ENCODE data around the gene MAPKAPK3. TPM values are rescaled to one million over a fixed set of nuclear protein-coding genes. Genes with fewer than 3 reads are reported as not detected.

MAPKAPK3 gene
- polyA plus RNA-seq, 1 donor from 2014 or later, result 4.3 TPM

DNA sequence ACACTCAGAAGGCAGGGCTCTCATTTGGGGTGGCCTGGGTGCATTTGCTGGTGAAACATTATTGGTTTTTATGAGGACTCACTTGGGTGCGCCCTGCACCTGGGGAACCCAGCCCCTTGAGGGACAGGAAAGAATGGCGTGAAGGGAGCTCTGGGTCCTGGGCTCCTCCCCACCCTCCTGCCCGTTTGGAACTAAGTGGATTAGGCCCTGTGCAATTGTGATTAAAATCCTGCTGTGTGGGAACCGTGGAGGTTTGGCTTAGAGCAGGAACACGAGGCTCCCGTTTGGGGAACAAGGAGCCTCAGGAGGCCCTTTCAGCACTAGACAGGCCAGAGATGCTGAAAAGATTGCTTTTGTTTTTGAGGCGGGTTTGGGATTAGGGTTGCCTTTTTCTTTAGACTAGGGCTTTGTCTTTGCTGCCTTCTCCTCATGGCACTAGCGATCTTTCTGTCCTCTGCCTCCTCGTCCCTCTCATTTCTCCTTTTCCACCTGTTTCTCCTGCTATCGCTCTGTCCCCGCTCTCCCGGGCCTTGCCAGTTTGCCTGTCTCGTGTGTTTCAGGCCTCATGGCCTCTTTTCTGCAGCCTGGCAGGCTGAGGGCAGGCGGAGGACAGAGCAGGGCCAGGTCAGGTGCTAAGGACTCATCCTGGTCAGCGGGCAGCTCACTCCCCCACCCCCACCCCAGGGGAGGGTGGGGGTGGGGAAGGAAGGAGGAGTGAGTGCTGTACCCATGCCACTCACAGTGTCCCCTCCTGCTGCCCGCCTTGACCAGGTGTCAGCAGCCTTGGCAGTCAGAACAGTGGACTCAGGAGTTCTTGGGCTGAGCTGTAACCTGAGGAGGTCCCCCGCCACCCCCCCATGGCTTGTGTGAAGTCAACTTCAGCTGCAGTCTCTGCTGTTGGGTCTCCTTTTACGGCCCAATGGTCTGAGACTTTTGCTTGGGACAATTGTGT is 8.6 kb downstream of the MAPKAPK3 start:
- H3K9me2 ChIP-seq (ENCODE audit: insufficient read depth, low read length), result no peaks in the 10 kb centered on the region
- no peaks in the 10 kb centered on the region for H3K79me2 ChIP-seq (replicated peaks; ENCODE audit: insufficient read depth, low read length)
- no peak overlapping the region for H2AFZ ChIP-seq (ENCODE audit: low read depth, low read length)
- H3K27me3 ChIP-seq (ENCODE audit: insufficient read depth, low read depth, low read length), result no peaks in the 10 kb centered on the region
- no peaks in the 10 kb centered on the region for H3K36me3 ChIP-seq (ENCODE audit: insufficient read depth, low read length)
- no peaks in the 10 kb centered on the region for H3F3A ChIP-seq (ENCODE audit: insufficient read depth, low read length, poor library complexity, severe bottlenecking)
- H3K4me2 ChIP-seq (ENCODE audit: low read length), result no peak overlapping the region
- no peak overlapping the region for H3K4me3 ChIP-seq (ENCODE audit: low read length)
- no peaks in the 10 kb centered on the region for H4K20me1 ChIP-seq (ENCODE audit: insufficient read depth)
- no peak for TF ChIP-seq POLR2AphosphoS5 (IDR thresholded peaks at IDR 0.05)
- no peak for TF ChIP-seq RAD21 (conservative IDR thresholded peaks at IDR 0.05)
- no peak for TF ChIP-seq SMC3 (conservative IDR thresholded peaks at IDR 0.05; ENCODE audit: poor library complexity)
- TF ChIP-seq, protein P1, sequence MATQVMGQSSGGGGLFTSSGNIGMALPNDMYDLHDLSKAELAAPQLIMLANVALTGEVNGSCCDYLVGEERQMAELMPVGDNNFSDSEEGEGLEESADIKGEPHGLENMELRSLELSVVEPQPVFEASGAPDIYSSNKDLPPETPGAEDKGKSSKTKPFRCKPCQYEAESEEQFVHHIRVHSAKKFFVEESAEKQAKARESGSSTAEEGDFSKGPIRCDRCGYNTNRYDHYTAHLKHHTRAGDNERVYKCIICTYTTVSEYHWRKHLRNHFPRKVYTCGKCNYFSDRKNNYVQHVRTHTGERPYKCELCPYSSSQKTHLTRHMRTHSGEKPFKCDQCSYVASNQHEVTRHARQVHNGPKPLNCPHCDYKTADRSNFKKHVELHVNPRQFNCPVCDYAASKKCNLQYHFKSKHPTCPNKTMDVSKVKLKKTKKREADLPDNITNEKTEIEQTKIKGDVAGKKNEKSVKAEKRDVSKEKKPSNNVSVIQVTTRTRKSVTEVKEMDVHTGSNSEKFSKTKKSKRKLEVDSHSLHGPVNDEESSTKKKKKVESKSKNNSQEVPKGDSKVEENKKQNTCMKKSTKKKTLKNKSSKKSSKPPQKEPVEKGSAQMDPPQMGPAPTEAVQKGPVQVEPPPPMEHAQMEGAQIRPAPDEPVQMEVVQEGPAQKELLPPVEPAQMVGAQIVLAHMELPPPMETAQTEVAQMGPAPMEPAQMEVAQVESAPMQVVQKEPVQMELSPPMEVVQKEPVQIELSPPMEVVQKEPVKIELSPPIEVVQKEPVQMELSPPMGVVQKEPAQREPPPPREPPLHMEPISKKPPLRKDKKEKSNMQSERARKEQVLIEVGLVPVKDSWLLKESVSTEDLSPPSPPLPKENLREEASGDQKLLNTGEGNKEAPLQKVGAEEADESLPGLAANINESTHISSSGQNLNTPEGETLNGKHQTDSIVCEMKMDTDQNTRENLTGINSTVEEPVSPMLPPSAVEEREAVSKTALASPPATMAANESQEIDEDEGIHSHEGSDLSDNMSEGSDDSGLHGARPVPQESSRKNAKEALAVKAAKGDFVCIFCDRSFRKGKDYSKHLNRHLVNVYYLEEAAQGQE (IDR thresholded peaks at IDR 0.05; ENCODE audit: borderline replicate concordance), result no peak
- TF ChIP-seq, protein P2, sequence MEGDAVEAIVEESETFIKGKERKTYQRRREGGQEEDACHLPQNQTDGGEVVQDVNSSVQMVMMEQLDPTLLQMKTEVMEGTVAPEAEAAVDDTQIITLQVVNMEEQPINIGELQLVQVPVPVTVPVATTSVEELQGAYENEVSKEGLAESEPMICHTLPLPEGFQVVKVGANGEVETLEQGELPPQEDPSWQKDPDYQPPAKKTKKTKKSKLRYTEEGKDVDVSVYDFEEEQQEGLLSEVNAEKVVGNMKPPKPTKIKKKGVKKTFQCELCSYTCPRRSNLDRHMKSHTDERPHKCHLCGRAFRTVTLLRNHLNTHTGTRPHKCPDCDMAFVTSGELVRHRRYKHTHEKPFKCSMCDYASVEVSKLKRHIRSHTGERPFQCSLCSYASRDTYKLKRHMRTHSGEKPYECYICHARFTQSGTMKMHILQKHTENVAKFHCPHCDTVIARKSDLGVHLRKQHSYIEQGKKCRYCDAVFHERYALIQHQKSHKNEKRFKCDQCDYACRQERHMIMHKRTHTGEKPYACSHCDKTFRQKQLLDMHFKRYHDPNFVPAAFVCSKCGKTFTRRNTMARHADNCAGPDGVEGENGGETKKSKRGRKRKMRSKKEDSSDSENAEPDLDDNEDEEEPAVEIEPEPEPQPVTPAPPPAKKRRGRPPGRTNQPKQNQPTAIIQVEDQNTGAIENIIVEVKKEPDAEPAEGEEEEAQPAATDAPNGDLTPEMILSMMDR (IDR thresholded peaks at IDR 0.05; ENCODE audit: poor library complexity, severe bottlenecking), result no peak
- no peaks in the 10 kb centered on the region for H3K9me3 ChIP-seq (ENCODE audit: low read length)
- no peak overlapping the region for H3K27ac ChIP-seq (ENCODE audit: low read length)
- no peak overlapping the region for H3K9ac ChIP-seq (ENCODE audit: low read length)

DNA sequence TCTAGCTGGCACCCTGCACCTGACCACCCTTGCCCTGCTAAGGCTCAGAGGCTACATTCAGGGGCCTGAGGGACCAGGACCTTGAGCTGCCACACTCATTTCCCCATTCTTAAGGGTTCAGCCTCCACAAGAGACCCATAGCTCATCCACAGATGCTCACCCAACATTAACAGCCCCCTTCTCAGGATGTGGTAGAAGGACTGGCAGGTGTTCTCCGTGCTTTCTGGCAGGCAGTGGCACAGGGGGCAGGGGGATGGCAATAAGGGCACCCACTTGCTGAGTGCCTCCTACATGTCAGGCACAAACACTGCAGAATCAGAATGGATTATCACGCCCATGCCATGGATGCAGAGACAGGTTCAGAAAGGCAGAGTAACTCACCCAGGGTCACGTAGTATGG is 9.4 kb downstream of the MAPKAPK3 start:
- Histone ChIP-seq H3K4me3 (ENCODE audit: low read length) (no peak overlapping the region), H3K9me2 (ENCODE audit: insufficient read depth, low read length) (no peaks in the 10 kb centered on the region), H3K36me3 (ENCODE audit: insufficient read depth, low read length) (no peaks in the 10 kb centered on the region), H3K27ac (ENCODE audit: low read length) (no peak overlapping the region), H3K79me2 (replicated peaks; ENCODE audit: insufficient read depth, low read length) (no peaks in the 10 kb centered on the region), H3K27me3 (ENCODE audit: insufficient read depth, low read depth, low read length) (no peaks in the 10 kb centered on the region), H3K9me3 (ENCODE audit: low read length) (no peaks in the 10 kb centered on the region), H3K4me2 (ENCODE audit: low read length) (no peak overlapping the region), H3K9ac (ENCODE audit: low read length) (no peak overlapping the region), H2AFZ (ENCODE audit: low read depth, low read length) (no peak overlapping the region), H3F3A (ENCODE audit: insufficient read depth, low read length, poor library complexity, severe bottlenecking) (no peaks in the 10 kb centered on the region), H4K20me1 (ENCODE audit: insufficient read depth) (no peaks in the 10 kb centered on the region)
- TF ChIP-seq, protein P2 (IDR thresholded peaks at IDR 0.05; ENCODE audit: poor library complexity, severe bottlenecking), result no peak
- TF ChIP-seq POLR2AphosphoS5 (IDR thresholded peaks at IDR 0.05) (no peak), RAD21 (conservative IDR thresholded peaks at IDR 0.05) (no peak), TAF1 (IDR thresholded peaks at IDR 0.05; ENCODE audit: low read depth) (no peak), EZH2 (IDR thresholded peaks at IDR 0.05; ENCODE audit: borderline replicate concordance, insufficient read depth, low read length, poor library complexity, severe bottlenecking) (no peak), SMC3 (conservative IDR thresholded peaks at IDR 0.05; ENCODE audit: poor library complexity) (no peak), MXI1 (conservative IDR thresholded peaks at IDR 0.05; ENCODE audit: poor library complexity, severe bottlenecking) (no peak), EP300 (conservative IDR thresholded peaks at IDR 0.05; ENCODE audit: poor library complexity, severe bottlenecking) (no peak)
- TF ChIP-seq, protein P1 (IDR thresholded peaks at IDR 0.05; ENCODE audit: borderline replicate concordance), result no peak
